PC-3 (cell line): ENCODE results near the gene CCDC54. TPM values are rescaled to one million over a fixed set of nuclear protein-coding genes. Genes with fewer than 3 reads are reported as not detected.

Experiments used
- ATAC-seq: fragments of 200-7000 bp; cut with Tn5 transposase; 2 replicates; pipeline ENCODE4 v1.9.1; 2020; ENCODE audit warnings: mild to moderate bottlenecking, moderate library complexity
- BruUV-seq: library from RNA; stranded (reverse); fragments of 400-500 nt; replicated peaks from 2 replicates; lab custom pipeline; 2021; lab: Mats Ljungman, UMichigan
- CTCF ChIA-PET: fragments of 300-600 bp; sonication (Branson Sonifier 250); formaldehyde crosslinking; loops from one replicate; lab custom pipeline; 2022; ENCODE audit warnings: antibody characterized with exemption; lab: Charles Lee
- POLR2A ChIA-PET: fragments of 300-600 bp; sonication (Branson Sonifier 250); formaldehyde crosslinking; loops from one replicate; lab custom pipeline; 2022; ENCODE audit warnings: antibody characterized with exemption; ENCODE audit not compliant: unreplicated experiment; lab: Charles Lee
- DNase-seq: peaks from one replicate; pipeline ENCODE4 v3.0.0-alpha.2; 2015
- H2AFZ ChIP-seq: fragments of 300-600 bp; sonication (generic); 2 replicates; pipeline ENCODE4 v1.6.0; 2016; ENCODE audit warnings: antibody characterized with exemption, low read length
- H3F3A ChIP-seq: fragments of 300-600 bp; sonication (generic); one replicate; pipeline ENCODE4 v1.6.0; 2017; ENCODE audit warnings: antibody characterized with exemption, low read length, control low read depth, mild to moderate bottlenecking; ENCODE audit not compliant: unreplicated experiment
- H3K27ac ChIP-seq: fragments of 300-600 bp; sonication (generic); 2 replicates; pipeline ENCODE4 v1.5.1; 2016; ENCODE audit warnings: mild to moderate bottlenecking, low read length
- H3K27me3 ChIP-seq: fragments of 300-600 bp; sonication (generic); 2 replicates; pipeline ENCODE4 v1.6.1; 2016; ENCODE audit warnings: low read length, mixed read lengths
- H3K36me3 ChIP-seq: fragments of 300-600 bp; sonication (generic); 2 replicates; pipeline ENCODE4 v1.6.1; 2016; ENCODE audit warnings: low read depth, mixed run types, low read length, mixed read lengths
- H3K4me1 ChIP-seq: fragments of 300-600 bp; sonication (generic); 2 replicates; pipeline ENCODE4 v1.5.1; 2016; ENCODE audit warnings: low read length; ENCODE audit not compliant: insufficient read depth
- H3K4me2 ChIP-seq: fragments of 300-600 bp; sonication (generic); 2 replicates; pipeline ENCODE4 v1.6.0; 2016; ENCODE audit warnings: low read length
- H3K4me3 ChIP-seq: fragments of 300-600 bp; sonication (generic); 2 replicates; pipeline ENCODE4 v1.5.1; 2016; ENCODE audit warnings: mild to moderate bottlenecking, low read length, mixed read lengths
- H3K79me2 ChIP-seq: fragments of 300-600 bp; sonication (generic); 2 replicates; pipeline ENCODE4 v1.6.1; 2017; ENCODE audit warnings: low read length, mixed read lengths
- H3K9ac ChIP-seq: fragments of 300-600 bp; sonication (generic); 2 replicates; pipeline ENCODE4 v1.6.0; 2016; ENCODE audit warnings: mild to moderate bottlenecking, low read length
- H3K9me2 ChIP-seq: fragments of 300-600 bp; sonication (generic); replicated peaks from 2 replicates; pipeline ENCODE4 v1.6.1; 2016; ENCODE audit warnings: mixed run types, low read length, mixed read lengths
- H3K9me3 ChIP-seq: fragments of 300-600 bp; sonication (generic); 2 replicates; pipeline ENCODE4 v1.6.1; 2016; ENCODE audit warnings: low read length, mixed read lengths
- H4K20me1 ChIP-seq: fragments of 300-600 bp; sonication (generic); 2 replicates; pipeline ENCODE4 v1.6.1; 2016; ENCODE audit warnings: low read length, mixed read lengths
- EZH2 ChIP-seq: fragments of 300-600 bp; sonication (generic); IDR thresholded peaks from one replicate; pipeline ENCODE4 v1.6.1; 2017; ENCODE audit warnings: antibody characterized with exemption, mild to moderate bottlenecking, low read length; ENCODE audit not compliant: unreplicated experiment
- EZH2phosphoT487 ChIP-seq: fragments of 300-600 bp; sonication (generic); IDR thresholded peaks from 2 replicates; pipeline ENCODE4 v1.6.1; 2018; ENCODE audit warnings: mild to moderate bottlenecking, antibody characterized with exemption, low read length, borderline replicate concordance
- intact Hi-C: fragments of 100-400 bp; cut with micrococcal nuclease; formaldehyde crosslinking; loops from 2 replicates; pipeline ENCODE4 v1.9.0; 2023
- total RNA-seq: library from RNA; depleted of rRNA; stranded (reverse); fragments of >200 nt; gene quantifications from 2 replicates; pipeline ENCODE4 v1.2.3, GENCODE V29; 2014; rRNA removed
- TF ChIP-seq, protein P1 (sequence below): fragments of 300-600 bp; sonication (generic); conservative IDR thresholded peaks from 2 replicates; pipeline ENCODE4 v1.5.1; 2017; ENCODE audit warnings: antibody characterized with exemption, low read depth, mild to moderate bottlenecking, low read length

The CCDC54 gene
- total RNA-seq, 1 experiment from 2014 or later = not detected

DNA sequence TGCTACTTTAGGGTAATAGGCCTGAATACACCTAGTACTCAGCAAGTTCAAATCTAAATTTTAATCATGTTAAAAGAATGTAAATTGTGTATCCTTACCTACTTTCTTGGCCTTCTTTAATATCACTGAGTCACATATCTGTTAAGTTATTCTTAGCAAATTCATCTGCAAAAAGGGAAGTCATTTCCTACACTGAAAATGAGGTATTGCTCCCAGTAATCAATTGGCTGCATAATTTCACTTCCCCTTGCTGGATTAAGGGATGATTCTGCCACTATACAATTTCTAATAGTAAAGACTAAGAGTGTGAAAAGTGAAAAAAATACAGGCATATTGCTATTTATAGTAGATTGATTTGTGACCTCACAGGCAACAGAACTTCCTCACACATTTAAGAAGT lies 47.8 kb downstream of the CCDC54 start:
- H3K4me2 ChIP-seq = no peak overlapping the region
- H3K9me2 ChIP-seq = no peaks in the 10 kb centered on the region
- H3K27ac ChIP-seq = no peak overlapping the region
- no peak for DNase-seq
- H3K36me3 ChIP-seq = no peaks in the 10 kb centered on the region
- H2AFZ ChIP-seq = no peak overlapping the region
- H3K27me3 ChIP-seq = no peaks in the 10 kb centered on the region
- no peaks in the 10 kb centered on the region for H3K9me3 ChIP-seq
- CTCF ChIA-PET = no interaction called here
- H3K4me1 ChIP-seq = peaks cover under 1% of the 10 kb centered on the region; the same call in 1 of the 2 replicates
- TF ChIP-seq EZH2phosphoT487 (no peak), EZH2 (no peak)
- TF ChIP-seq, protein P1, sequence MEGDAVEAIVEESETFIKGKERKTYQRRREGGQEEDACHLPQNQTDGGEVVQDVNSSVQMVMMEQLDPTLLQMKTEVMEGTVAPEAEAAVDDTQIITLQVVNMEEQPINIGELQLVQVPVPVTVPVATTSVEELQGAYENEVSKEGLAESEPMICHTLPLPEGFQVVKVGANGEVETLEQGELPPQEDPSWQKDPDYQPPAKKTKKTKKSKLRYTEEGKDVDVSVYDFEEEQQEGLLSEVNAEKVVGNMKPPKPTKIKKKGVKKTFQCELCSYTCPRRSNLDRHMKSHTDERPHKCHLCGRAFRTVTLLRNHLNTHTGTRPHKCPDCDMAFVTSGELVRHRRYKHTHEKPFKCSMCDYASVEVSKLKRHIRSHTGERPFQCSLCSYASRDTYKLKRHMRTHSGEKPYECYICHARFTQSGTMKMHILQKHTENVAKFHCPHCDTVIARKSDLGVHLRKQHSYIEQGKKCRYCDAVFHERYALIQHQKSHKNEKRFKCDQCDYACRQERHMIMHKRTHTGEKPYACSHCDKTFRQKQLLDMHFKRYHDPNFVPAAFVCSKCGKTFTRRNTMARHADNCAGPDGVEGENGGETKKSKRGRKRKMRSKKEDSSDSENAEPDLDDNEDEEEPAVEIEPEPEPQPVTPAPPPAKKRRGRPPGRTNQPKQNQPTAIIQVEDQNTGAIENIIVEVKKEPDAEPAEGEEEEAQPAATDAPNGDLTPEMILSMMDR = no peak
- BruUV-seq = no TSS peak
- H3K4me3 ChIP-seq = no peak overlapping the region
- H3K79me2 ChIP-seq = no peaks in the 10 kb centered on the region
- intact Hi-C loops = loop anchor here (10.0 kb wide), 1 partner anchor 220 kb away; no protein-coding TSS in a partner anchor
- no peak overlapping the region for H3K9ac ChIP-seq
- POLR2A ChIA-PET = no interaction called here
- no peaks in the 10 kb centered on the region for H4K20me1 ChIP-seq
- no peak for ATAC-seq
- no peaks in the 10 kb centered on the region for H3F3A ChIP-seq

DNA sequence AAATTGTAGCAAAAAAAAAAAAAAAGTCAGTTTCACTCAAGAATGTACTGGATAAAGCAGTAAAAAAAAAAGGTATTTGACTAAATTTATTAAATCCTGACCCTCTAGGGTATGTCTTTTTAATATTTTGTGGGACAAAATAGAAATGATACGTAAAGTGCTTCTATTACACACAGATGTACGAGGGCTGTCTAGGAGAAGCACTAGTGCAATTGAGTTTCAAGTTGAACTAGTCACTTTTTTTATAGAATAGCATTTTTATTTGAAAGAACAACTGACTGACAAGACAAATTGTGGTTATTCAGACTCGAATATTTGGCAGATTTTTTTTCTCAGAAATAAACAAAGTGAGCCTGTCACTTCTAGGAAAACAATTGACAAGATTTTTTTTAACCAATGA lies 49.0 kb downstream of the CCDC54 start:
- no peak overlapping the region for H3K27ac ChIP-seq
- H3K4me1 ChIP-seq = peaks cover 11% of the 10 kb centered on the region
- no peak overlapping the region for H3K9ac ChIP-seq
- POLR2A ChIA-PET = no interaction called here
- H3K9me3 ChIP-seq = no peaks in the 10 kb centered on the region
- H4K20me1 ChIP-seq = no peaks in the 10 kb centered on the region
- BruUV-seq = no TSS peak
- no peaks in the 10 kb centered on the region for H3K36me3 ChIP-seq
- H3K27me3 ChIP-seq = no peaks in the 10 kb centered on the region
- H3K4me3 ChIP-seq = no peak overlapping the region
- H3F3A ChIP-seq = no peaks in the 10 kb centered on the region
- DNase-seq (no peak), ATAC-seq (no peak)
- no peaks in the 10 kb centered on the region for H3K9me2 ChIP-seq
- H2AFZ ChIP-seq = no peak overlapping the region
- H3K4me2 ChIP-seq = no peak overlapping the region
- CTCF ChIA-PET = no interaction called here
- H3K79me2 ChIP-seq = no peaks in the 10 kb centered on the region
- TF ChIP-seq, protein P1 = no peak
- TF ChIP-seq EZH2phosphoT487 = no peak
- TF ChIP-seq EZH2 = no peak
- intact Hi-C loops = loop anchor here (10.0 kb wide), 1 partner anchor 221 kb away; no protein-coding TSS in a partner anchor

Other genes with a start within 250 kb of the CCDC54 start
- 45.8 and 66.8 TPM in 2 replicates for gene BBX, start 145.5 kb downstream of the CCDC54 start, total RNA-seq